ENCODE results near the gene RBMS3.
"Not testable (repeated sequence)": the region's sequence is repeated elsewhere in the genome, so short reads cannot be mapped to it uniquely, and the experiment has no call there.

Gene RBMS3

DNA sequence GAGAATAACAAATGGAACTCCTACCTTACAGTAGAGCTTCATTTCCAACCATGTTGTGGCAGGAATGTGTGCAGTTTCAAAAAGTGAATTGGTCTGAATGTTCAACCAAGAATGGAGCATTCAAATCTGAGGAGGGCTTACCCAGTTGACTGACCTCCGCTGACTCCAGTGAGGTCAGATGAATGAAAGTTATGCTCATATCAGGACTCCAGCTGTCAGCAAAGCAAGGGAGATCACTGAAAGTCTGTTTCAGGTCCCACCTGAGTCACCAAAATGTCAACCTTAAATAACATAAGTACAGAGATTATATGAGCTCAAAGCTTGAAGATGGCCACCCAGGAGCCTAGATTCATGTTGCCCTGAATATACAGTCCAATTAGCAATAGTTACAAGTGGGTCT lies 473.5 kb downstream of the RBMS3 start:
- DNase-seq, result no peak

DNA sequence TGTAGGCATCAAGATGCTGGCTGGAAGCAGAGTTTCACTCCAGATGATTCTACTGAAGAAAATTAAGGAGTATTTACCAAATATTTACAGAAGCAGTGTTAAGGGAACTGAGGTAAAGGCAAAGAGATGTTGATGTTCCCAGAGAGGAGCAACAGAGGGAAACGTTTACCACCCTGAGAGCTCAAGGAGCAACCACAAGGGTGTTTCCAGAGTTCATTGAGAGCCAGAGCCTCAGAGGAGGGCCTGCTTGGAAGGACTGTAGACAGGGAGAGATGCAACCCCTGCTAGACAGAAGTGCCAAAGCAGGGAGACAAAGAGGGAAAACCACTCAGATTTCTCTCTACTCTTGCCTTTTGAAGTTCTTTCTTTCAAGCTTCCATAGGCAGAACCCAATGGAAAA lies 474.5 kb downstream of the RBMS3 start:
- no peak for DNase-seq

DNA sequence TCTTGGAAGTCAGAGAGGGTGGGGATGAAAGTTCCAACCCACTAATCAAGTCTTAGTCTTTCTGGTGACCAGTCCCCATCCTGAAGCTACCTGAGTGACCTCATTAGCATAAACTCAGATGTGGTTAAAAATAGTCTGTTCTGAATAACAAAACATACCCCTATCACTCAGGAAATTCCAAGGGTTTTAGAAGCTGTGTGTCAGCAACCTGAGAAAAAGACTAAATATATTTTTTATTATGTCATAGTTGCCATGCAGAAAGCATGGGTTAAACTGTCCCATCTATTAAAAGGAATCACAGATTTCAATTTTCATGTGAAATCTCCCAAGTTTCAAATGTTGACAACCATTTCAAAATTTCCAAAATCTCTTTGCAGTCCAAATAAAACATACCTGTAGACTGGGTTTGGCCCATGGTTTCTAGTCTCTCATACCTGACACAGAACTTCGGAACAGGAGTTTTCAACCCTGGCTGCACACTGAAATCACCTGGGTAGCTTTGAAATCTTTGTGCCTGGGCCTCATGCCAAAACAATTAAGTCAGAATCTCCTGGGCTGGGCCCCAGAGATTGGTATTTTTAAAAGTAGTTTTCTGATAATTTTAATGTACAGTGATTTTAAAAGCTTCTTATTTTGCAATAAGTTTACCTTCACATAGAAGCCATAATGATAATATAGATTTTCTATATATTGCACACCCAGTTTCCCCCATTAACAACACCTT lies 476.3 kb downstream of the RBMS3 start:
- no peak for DNase-seq

DNA sequence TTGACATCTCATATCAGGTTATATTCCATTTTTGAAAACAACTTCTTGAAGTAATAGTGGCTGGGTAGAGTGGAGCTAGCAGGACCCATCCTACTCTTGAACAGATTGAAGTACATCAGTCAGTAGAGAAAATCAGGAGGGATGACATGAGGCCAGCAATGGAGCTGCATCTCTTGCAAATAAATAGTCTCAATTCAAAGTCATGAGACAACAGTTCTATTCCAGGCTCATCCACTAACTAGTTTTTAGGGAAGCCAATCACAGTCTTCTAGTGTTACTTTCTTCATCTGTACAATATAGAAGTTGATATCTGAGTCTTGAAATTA lies 477.2 kb downstream of the RBMS3 start:
- DNase-seq, result no peak

DNA sequence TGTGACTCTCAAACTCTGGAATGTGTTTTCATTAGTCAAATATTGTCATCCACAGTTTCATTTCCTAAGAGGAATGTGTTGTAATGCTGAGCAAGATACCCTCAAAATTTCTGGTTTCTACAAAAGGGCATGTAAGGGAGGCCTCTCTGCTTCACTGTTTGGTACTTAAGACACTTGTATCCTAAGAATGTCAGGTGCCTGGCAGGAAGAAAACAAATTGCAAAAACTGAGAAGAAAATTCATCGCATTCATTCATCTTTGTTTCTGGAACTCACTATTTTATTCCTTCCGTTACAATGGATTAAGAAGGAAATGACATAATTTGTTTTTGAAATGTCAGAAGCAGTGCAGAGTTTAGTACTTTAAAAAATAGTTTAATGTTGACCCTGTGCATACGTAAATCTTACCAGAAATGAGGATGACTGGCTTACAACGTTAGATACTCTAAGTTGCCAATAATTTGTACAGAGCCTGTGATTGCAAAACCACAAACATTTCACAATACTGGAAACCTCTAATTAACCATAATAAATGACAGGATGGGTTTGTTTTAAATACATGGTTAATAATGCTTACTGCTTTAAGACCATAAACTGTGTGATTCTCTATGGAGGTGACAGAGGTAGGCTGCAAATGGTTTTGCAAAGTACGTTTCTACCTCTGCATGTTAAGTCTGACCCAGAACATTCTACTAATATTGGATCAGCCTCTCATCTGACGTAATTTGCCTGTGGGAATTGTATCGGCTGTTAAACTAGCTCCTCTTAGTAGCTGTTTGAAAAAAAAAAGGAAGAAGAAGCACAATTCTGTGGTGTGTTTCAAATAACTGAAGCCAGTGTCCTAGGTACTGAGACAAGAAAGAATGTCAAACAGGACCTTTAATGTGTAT lies 477.8 kb downstream of the RBMS3 start:
- no peak for DNase-seq

DNA sequence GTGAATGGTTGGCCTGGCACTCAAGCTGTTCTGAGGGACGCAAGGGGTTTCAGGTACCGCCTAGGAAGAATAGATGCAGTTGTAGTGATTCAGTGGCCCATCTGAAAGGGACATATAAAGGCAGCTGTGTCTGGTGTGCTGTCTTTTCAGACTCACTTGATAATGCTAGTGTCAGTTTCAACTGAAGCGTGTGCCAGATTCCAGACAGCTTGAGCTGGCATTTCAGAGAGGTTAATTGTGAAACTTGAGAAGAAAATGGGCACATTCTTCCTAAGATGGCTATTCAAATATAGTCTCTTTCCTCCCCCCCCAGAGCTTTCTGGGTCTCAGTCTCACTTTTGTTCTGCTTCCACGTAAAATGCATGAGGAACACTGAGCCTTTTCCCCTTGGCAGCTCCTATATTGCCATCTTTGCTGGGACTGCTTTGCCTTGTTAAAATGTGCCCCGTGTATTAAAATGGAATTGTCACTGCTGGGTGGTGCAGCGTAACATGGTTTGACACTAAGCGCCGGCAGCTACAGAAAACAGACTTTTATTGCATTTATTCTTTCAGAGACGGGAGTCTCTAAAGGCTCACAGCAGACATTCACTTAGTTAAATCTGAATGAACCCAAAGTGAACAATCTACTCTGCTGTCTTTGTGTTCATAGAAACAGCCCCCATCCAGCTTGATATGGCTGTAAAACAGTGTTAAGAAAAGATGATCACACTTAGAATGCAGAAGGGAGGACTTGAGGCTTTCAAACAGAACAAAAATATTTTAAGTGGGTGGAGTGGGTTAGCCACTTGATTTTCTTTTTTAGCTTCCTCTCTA lies 478.7 kb downstream of the RBMS3 start:
- DNase-seq, result peak in 1 of 14 donors; percentile 1

DNA sequence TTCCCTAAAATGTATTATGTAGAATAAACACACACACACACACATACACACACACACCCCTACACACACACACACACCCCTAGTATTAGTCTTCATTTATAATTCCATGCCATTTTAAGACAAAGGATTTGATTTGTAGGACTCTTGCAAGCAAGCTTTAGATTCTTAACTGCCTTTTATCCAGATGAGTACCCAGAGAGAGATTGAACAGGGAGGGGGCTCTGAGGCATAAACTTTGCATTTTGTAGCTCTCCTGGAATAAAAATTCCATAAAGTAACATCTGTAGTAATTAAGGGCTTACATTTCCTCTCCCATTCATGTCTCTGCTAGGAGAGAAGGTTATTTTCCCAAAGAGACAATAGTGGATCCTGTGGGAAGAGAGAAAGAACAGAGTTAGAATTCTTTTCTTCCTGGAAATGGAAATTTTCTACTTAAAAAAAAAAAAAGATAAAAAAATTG lies 479.4 kb downstream of the RBMS3 start:
- DNase-seq, result no peak

DNA sequence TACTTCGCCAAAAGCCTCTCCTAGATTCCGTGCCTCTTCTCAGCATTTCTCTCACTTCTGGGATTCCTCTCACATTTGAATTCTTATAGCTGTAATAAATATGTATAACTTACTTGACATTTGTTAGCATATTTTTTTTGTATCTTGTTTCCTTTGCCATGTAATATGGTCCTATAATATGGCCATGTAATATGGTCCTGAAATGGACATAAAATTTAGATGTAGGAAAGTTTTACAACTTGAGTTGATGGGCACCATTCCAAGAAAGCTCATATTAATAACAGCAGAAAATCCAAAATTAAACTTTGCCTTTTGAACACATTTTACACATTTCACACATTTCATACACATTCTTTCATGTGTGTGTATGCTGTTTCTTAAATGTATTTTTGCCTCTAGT lies 480.6 kb downstream of the RBMS3 start:
- DNase-seq, result no peak

DNA sequence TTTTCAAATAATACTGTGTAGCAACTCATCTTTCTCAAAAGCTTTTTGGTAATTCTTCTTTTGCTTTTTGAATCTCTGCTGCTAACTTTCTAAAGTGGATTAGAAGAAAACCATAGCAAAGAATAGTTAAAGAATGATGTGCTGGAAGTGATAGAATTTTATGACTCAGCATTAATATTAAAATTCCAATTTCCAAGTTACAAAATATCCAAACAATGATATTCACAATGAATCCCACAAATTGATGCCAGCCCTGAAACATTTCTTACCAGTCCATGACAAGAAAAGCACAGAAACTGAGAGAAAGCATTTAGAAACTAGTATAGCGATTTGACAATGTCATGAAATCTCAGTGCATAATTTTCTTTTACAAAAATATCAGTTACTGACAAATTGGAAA lies 482.2 kb downstream of the RBMS3 start:
- DNase-seq, result no peak

DNA sequence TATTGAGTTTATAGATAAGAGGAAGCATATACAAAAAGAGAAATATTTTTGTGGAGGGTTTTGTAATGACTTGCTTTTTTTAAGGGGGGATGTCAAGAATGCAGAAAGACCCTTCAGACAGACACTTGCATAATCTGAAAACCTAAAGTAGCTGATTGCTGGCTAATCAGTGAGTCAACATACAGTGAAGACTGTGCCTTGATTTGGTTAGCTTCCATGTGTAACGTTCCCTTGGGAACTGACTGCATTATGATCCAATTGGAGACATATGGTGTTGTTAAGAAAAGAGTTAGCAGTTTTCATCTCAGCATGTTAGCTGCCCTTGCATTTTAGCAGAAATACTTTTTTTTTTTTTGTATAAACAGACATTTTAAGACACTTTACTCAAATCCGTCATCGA lies 483.2 kb downstream of the RBMS3 start:
- DNase-seq, result no peak

DNA sequence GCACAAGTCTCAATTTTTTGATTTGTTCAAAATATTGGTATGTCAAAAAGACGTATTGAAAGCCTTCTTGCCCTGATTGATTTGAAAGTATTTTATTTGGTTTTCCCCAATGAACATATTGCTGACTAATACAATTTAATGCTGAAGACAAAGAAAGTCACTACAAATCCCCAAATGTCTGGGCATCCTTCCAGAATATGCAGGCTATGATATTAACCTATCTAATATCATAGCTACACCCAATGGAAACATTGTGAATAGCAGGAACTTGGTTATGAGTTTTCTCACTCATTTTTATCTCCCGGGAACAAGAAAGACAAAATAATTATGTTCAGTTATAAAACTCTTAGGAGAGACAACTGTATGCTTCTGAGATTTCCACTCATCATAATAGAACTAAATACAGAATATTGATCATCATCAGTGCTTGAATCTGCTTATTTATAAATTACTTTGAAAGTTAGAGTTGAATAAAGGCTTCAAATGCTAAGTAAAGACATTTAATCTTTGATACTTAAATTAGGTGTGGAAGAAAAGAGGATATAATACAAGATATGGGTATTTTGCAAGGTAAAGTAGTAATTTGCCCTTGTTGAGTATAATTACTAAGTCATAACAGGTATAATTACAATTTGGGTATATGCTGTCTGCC lies 483.9 kb downstream of the RBMS3 start:
- no peak for DNase-seq

DNA sequence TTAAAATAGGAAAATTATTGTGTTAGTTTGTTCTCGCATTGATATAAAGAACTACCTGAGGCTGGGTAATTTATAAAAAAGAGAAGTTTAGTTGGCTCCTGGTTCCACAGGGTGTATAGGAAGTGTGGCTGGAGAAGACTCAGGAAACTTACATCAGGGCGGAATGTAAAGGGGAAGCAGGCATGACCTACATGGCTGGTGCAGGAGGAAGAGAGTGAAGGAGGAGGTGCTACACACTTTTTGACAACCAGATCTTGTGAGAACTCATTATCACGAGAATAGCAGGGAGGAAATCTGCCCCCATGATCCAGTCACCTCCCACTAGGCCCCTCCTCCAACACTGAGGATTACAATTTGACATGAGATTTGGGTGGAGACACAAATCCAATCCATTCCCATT lies 490.7 kb downstream of the RBMS3 start:
- DNase-seq, result no peak

DNA sequence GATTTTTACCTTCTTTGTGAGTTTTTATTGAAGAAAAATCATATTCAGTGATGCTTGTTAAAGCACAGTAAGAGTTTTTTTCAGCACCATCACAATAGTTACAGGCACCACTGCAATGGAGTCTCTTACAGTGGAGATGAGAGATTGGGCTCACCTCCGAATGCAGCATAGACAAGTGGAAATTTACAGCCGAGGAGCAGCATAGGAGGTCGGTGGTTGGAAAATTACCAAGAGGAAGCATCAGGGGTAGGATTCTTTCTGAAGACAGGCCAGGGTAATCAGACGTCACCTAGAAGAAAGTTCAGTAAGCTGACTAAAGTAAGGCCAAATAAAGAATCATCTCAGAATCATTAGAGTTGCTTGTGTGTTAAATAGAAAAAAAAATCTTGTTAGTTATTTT lies 491.6 kb downstream of the RBMS3 start:
- no peak for DNase-seq

DNA sequence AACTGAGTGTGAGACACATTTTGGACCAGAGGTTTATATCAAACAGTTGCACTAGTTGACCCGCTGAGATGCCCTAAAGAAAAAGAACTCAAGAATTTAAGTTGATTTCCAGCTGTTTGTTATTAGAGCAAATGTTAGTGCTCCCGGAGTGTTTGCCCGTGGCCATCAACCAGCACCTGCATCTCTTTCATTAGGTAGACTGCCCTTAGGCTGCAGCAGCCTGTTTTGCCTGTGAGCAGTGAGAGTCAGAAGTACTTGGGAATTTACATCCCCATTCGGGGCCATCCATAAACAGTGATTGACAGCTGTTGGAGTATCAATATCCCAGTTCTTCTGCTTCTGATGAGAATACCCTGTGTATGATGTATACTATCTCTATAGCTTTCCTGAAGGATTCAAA lies 492.6 kb downstream of the RBMS3 start:
- no peak for DNase-seq

DNA sequence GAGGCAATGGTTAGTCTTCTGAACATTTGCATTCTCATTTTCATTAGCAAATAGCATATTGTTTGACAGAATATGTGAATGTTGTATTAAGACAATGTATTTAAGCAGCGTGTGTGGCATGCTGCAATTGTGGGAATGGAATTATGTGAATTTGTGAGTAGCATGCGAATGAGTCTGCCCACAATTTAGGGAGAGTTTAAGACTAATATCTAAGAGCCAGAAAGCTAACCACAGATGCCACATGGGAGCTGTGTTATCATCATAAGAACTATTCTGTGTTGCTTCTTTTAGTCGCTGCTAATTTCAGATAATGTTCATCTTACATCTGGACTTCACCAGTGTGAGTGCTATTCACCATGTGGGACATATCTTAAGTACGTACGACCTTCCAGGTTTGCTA lies 494.5 kb downstream of the RBMS3 start:
- no peak for DNase-seq

DNA sequence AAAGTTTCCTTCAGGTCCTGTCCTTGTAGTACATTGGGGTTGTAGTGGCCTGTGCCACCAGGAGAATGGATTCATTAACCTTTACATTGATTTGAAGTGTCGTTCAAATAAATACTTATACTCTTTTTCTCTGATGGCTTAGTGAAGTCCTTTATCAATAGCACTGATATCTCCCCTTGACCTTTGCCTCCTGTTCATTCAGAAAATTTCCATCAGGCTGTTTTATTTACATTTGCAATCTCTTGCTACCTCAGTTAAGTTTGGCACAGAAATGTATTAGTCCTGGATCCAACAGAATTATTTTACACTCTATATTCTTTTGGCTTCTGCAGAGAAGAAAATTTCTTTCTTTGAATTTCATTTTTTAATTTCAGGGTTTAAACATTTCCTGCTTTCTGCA lies 497.0 kb downstream of the RBMS3 start:
- no peak for DNase-seq

DNA sequence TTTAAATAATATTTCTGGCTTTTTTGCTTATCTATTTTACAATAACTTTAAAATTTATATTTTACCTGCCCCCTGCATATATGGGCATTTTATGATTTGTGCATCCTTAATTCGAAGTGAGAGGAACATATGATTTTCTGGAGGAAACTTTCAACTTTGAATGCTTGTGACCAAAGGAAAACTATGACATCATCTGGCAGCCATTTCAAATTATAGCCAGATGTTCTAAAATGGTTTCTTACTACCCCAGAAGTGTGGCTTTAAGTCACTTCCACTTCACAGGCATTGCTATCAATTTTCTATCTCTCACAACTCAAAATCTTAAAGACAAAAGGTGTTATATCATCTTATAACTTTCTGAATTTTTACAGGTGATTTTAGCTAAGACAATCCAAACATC lies 508.8 kb downstream of the RBMS3 start:
- DNase-seq, result no peak

DNA sequence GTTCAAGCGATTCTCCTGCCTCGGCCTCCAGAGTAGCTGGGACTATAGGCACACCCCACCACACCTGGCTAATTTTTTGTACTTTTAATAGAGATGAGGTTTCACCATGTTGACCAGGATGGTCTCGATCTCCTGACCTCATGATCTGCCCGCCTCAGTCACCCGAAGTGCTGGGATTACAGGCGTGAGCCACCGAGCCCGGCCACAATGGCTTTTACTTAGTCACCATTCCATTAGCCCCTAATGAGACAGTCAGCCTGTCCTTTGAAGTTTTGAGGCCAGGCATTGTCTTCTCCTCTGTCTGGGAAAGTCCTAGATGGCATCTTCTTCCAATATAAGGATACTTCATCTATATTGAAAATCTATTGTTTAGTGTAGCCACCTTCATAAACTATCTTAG lies 515.9 kb downstream of the RBMS3 start:
- no peak for DNase-seq

DNA sequence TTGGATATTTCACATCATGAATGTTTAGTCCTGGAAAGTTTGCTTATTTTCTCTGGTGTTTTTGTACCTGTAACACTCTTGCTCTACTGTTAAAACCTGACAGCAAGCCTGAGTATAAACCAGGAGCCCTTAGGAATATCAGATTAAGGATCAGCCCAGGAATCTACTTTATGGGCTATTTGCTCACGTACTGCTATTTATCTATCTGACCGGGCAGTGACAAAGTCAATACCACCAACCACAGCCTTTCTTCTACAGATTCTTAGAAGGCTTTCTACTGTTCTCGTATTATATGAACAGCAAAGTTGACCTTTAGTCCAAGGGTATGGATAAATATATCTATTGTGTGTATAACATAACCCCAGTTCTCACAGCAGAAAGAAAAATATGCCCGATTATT lies 521.2 kb downstream of the RBMS3 start:
- DNase-seq, result no peak

DNA sequence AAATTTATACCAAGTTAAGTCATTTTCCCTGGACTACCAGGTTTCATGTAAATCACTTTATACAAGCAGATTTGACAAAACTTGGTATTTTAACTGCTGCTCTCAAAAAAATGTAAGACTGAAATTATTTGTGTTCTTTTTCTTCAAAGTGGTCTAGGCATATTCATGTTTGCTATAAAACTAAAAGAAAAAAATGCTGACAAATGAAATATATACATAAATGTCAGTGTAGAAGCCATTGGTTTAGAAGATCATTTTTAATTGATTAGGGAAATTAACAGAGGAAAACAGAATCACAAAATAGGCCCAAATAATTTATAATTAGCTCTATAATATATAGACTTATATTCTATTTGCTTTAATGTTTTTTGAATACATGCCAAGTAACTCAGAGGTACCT lies 523.2 kb downstream of the RBMS3 start:
- no peak for DNase-seq

DNA sequence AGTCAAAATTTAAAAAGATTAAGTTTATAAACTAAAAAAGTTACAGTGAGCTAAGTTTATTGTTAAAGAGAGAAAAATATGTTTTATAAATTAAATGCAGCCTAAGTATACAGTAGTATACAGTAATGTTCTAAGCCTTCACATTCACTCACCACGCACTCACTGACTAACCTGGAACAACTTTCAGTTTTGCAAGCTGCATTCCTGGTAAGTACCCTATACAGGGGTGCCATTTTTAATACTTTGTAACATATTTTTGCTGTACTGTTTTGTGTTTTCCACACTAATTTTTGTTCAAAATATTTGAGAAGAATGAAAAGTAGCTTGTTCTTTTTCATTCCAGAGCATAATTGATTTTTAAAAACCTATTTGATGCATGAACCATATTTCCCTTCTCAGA lies 524.9 kb downstream of the RBMS3 start:
- no peak for DNase-seq

DNA sequence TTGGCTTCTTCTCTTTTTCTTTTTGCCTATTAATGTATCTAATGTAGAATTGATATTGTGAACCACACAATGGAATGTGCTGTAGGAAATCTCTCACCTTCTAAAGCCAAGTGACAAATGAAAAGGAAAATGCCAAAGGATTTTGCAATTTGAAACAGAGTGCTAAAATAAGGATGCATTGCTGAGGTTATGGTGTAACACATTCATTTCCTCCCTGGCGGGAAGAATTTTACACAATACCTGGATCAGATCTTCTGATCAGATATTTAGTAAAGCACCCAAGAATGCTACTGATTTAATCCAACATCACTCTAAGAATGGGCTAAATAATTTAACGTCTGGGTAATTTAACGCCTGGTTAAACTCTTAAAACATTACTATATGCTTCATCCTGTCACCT lies 527.5 kb downstream of the RBMS3 start:
- DNase-seq, result not testable (repeated sequence)

DNA sequence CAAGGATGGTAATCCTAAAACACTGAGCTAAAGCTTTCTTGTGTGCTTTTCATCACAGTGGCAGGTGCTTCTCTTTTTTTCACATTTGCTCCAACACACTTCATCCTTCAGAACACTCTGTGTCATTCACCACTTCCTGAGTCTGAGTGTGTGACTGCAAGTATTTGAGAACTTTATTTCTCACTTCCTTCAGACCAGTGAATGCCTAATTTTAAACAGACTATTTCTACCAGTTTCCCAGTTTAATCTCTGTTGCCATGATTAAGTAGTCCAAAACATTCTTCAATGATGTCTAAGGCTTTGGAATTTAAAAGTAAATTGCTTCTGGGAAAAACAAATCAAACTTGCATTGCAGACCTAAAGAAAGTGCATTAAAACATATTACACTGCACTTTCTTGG lies 541.2 kb downstream of the RBMS3 start:
- DNase-seq, result no peak

All from C1 segment of cervical spinal cord (tissue), 14 donors.